H1 (cell line): Measurements from ENCODE around the gene MTIF3. TPM values are rescaled to one million over a fixed set of nuclear protein-coding genes. Genes with fewer than 3 reads are reported as not detected.

Experiments
- ATF3 ChIP-seq: IDR thresholded peaks from 2 replicates; pipeline ENCODE4 v1.6.1; 2011; ENCODE audit warnings: low read depth, mild to moderate bottlenecking, low read length; ENCODE audit not compliant: insufficient read depth
- EP300 ChIP-seq, 2 experiments: IDR thresholded peaks; 1 replicate in 1 of 2; 2 replicates in 1 of 2; pipeline ENCODE4 v1.6.1; 2011 to 2012; ENCODE audit warnings: low read depth in 2 of 2, low read length in 2 of 2, mild to moderate bottlenecking in 2 of 2, borderline replicate concordance in 1 of 2, inconsistent platforms in 1 of 2, moderate library complexity in 1 of 2
- KDM1A ChIP-seq: fragments of 200-600, 300-600 bp; sonication (generic); IDR thresholded peaks from 2 replicates; pipeline ENCODE4 v1.7.1; 2016; ENCODE audit warnings: mild to moderate bottlenecking, low read length, borderline replicate concordance
- polyA plus RNA-seq, 7 experiments: library from polyadenylated mRNA; depleted of rRNA in 3 of 7; stranded (reverse) in 5 of 7; unstranded in 2 of 7; fragments of >200 nt in 5 of 7; fragments of 200-250 nt in 2 of 7; gene quantifications; 1 replicate in 5 of 7; 2 replicates in 1 of 7; 4 replicates in 1 of 7; pipeline versions ENCODE4 v1.2.1 to v1.2.3, GENCODE V29; 2011 to 2013; ENCODE audit warnings: missing spikeins in 2 of 7, mixed read lengths in 2 of 7
- total RNA-seq: library from RNA; stranded (reverse); fragmentation: NEBNext Ultra II Directional; extraction: Animal tissue kit (Norgen Biotek cat#: 25700); gene quantifications from 2 replicates; pipeline ENCODE4 v1.2.1, GENCODE V29; 2021

MTIF3 gene
- total and polyA plus RNA-seq, 2 of the 8 experiments (the other 6 are each of a cell fraction or from before 2014, with no cell fraction given): 29.4 to 36.4 TPM

GRCh38 chr13:27409013-27409412 is 41.4 kb downstream of the MTIF3 start (continued):
- no peak for TF ChIP-seq KDM1A
- no peak for TF ChIP-seq ATF3
- no peak for TF ChIP-seq EP300 (IDR thresholded peaks at IDR 0.05; ENCODE audit: borderline replicate concordance in 1 of 2, low read depth in 2 of 2, low read length in 2 of 2)
